Natural killer cell treated with Interleukin-12 subunit alpha and Interleukin-12 subunit beta and Interleukin-15 and Interleukin-18, amount 100 ng/mL, for 72 hours (primary cell): ENCODE measurements around the gene ANK3. TPM values are rescaled to one million over a fixed set of nuclear protein-coding genes. Genes with fewer than 3 reads are reported as not detected.

Experiments
- ATAC-seq, 2 donors: fragments of 150-1000 bp; cut with Tn5 transposase in 1 of 2; sonication (Bioruptor Pico), chemical (Tn5 transposase) in 1 of 2; 2 replicates each; pipeline ENCODE4 v1.10.0; 2021
- DNase-seq: peaks from one replicate; pipeline ENCODE4 v3.0.0; 2022; ENCODE audit warnings: low spot score
- H3K27ac Mint-ChIP-seq, 2 donors: 1 replicate in 1 of 2; 2 replicates in 1 of 2; pipeline ENCODE4 v1.8.0; 2022; ENCODE audit warnings: mixed read lengths in 2 of 2, mild to moderate bottlenecking in 1 of 2, moderate library complexity in 1 of 2
- H3K27me3 Mint-ChIP-seq, 2 donors: 1 replicate in 1 of 2; 2 replicates in 1 of 2; pipeline ENCODE4 v1.8.0; 2022; ENCODE audit warnings: mixed read lengths in 2 of 2
- H3K36me3 Mint-ChIP-seq: one replicate; pipeline ENCODE4 v1.8.0; 2022; ENCODE audit warnings: mixed read lengths
- H3K4me1 Mint-ChIP-seq, 2 donors: 1 replicate in 1 of 2; 2 replicates in 1 of 2; pipeline ENCODE4 v1.8.0; 2022; ENCODE audit warnings: low read depth in 2 of 2, mixed read lengths in 2 of 2, mild to moderate bottlenecking in 1 of 2
- H3K4me3 Mint-ChIP-seq: one replicate; pipeline ENCODE4 v1.8.0; 2022; ENCODE audit warnings: mixed read lengths
- H3K9me3 Mint-ChIP-seq: 2 replicates; pipeline ENCODE4 v1.8.0; 2022; ENCODE audit warnings: mixed read lengths
- total RNA-seq, 2 donors: library from RNA; stranded (reverse); gene quantifications; one replicate each; pipeline ENCODE4 v1.2.3, GENCODE V29; 2022

Gene ANK3
- total RNA-seq, 2 donors from 2014 or later = 22.0 to 92.7 TPM

- Mint-ChIP-seq H3K27ac (no peak overlapping the region), H3K27me3 (no peaks in the 10 kb centered on the region), H3K4me3 (no peak overlapping the region), H3K9me3 (peaks cover 2% of the 10 kb centered on the region), H3K36me3 (no peaks in the 10 kb centered on the region), H3K4me1 (no peaks in the 10 kb centered on the region)
- DNase-seq (no peak), ATAC-seq (no peak)
These were observed 8.9 kb downstream of the ANK3 start for GRCh38 chr10:60380781-60381180.

DNA sequence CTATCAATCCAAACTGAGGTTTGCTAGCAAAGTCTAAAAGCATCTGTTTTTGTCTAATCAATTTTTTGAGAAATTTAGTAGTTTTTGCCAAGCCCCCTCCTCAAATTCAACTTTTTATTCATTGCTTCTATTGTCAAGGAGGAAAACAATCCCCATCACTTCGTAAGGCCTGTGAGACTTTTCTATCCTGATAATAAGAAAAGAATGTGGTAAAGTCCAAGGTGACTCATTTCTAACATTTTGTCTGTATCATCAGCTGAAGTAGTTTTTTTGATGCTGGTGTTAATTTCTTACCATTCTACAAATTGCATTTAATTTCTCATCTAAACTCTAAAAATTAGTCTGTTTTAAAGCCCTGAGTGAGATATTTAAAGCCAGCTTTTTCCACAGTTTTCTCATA lies 11.7 kb downstream of the ANK3 start:
- Mint-ChIP-seq H3K9me3 (no peaks in the 10 kb centered on the region), H3K36me3 (peaks cover 5% of the 10 kb centered on the region)
- no peak for ATAC-seq

DNA sequence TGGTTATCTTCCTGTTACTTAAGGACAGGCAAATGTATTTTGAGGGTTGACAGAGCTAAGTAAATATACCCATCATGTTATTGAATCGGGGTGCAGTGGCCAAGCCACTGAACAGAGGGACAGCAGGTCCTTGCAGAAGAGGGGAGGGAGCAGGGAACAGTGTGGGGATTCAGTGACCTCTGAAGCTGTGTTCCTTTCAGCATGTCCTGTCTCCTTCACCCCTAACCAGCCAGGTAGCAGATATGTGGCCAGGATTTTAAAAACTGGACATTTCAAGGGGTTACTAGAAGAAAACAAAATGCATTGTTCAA lies 12.7 kb downstream of the ANK3 start:
- ATAC-seq = no peak
- DNase-seq = no peak
- Mint-ChIP-seq H3K9me3 (no peaks in the 10 kb centered on the region), H3K36me3 (peaks cover 5% of the 10 kb centered on the region), H3K27me3 (no peaks in the 10 kb centered on the region), H3K4me1 (no peaks in the 10 kb centered on the region), H3K27ac (no peak overlapping the region), H3K4me3 (no peak overlapping the region)

More for the DNA sequence above, 11.7 kb downstream of the ANK3 start:
- Mint-ChIP-seq H3K4me1 (no peaks in the 10 kb centered on the region), H3K27ac (no peak overlapping the region), H3K27me3 (no peaks in the 10 kb centered on the region), H3K4me3 (no peak overlapping the region)
- no peak for DNase-seq

- Mint-ChIP-seq H3K4me3 (no peak overlapping the region), H3K27me3 (no peaks in the 10 kb centered on the region), H3K36me3 (peaks cover 5% of the 10 kb centered on the region), H3K9me3 (no peaks in the 10 kb centered on the region), H3K27ac (no peak overlapping the region), H3K4me1 (no peaks in the 10 kb centered on the region)
- ATAC-seq (no peak), DNase-seq (no peak)
These were observed 13.2 kb downstream of the ANK3 start for GRCh38 chr10:60376221-60377041.

DNA sequence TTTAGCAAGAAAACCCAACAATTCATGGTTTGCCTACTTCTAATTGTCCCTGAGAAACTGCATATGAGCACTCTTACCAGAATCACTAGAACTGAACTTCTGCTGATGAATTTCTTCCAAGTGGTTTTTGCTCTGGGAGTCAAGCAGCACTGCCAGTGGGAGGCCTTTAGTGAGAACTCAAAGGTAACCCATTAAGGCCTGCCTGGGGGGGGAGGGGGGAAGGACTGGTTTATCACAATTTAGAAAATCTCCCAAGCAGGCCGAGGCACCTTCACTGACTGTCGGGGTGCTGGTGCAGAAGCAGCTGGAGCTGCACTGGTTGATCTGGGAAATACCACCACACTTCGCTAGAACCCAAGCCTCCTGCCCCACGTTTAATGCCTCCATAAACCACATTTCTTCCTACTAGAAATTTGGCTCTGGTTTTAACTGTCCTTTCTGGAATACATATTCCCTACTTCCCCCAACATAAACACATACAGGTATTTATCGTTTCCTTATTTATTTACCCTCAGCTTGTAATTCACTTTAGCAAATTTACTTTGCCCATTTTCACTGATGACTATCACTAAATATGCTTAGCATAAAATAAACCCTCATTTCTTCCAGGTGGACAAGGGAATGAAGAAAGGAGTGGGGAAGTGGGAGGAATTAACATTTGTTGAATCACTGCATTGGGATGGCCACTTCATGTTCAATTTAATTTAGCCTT lies 14.2 kb downstream of the ANK3 start:
- H3K9me3 Mint-ChIP-seq = peaks cover 2% of the 10 kb centered on the region
- H3K27ac Mint-ChIP-seq = no peak overlapping the region
- DNase-seq (no peak), ATAC-seq (no peak)
- H3K4me1 Mint-ChIP-seq = no peaks in the 10 kb centered on the region
- peaks cover 5% of the 10 kb centered on the region for H3K36me3 Mint-ChIP-seq
- no peak overlapping the region for H3K4me3 Mint-ChIP-seq
- no peaks in the 10 kb centered on the region for H3K27me3 Mint-ChIP-seq

- DNase-seq (no peak), ATAC-seq (no peak)
- Mint-ChIP-seq H3K4me3 (no peak overlapping the region), H3K27me3 (no peaks in the 10 kb centered on the region), H3K27ac (no peak overlapping the region), H3K4me1 (no peaks in the 10 kb centered on the region), H3K9me3 (peaks cover 2% of the 10 kb centered on the region), H3K36me3 (peaks cover 5% of the 10 kb centered on the region)
These were observed 14.8 kb downstream of the ANK3 start for GRCh38 chr10:60374836-60375235.

DNA sequence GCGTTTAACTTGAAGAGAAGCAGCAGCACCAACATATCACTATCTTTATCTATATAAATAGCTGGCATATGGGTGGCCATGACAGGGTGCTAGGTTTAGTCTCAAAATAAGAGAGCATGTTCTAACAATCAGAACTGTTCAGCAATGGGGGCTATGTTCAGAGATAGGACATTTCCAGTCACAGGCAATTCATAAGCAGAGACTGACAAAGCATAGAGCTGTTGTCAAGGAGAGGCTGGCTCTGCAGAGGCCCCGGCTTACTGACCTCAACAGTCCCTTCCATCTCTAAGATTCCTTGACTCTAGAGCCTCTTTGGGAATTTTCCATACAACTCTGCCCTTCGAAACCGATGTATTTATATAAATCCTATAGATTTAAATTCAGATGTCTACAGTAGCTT lies 17.2 kb downstream of the ANK3 start:
- Mint-ChIP-seq H3K4me1 (no peaks in the 10 kb centered on the region), H3K36me3 (peaks cover 5% of the 10 kb centered on the region), H3K4me3 (no peak overlapping the region), H3K27ac (no peak overlapping the region), H3K9me3 (peaks cover 2% of the 10 kb centered on the region), H3K27me3 (no peaks in the 10 kb centered on the region)
- ATAC-seq (no peak), DNase-seq (no peak)

DNA sequence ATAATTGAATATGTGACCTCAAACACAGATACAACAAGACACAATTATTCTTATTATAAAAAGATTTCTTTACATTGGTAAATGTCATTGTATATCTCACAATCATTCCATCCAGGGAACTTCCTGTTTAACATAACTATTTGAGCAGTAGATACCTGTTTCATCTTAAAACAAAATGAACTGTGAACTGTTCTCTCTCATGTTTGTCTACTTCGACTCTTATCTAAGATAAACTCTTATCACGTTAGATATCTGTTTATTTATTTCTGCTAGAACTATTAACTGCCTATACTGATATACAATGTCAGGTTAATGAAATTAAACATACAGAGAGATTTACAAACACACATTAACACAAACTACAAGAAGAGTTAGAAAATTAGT lies 20.1 kb downstream of the ANK3 start:
- DNase-seq (no peak), ATAC-seq (no peak)
- peaks cover 2% of the 10 kb centered on the region for H3K9me3 Mint-ChIP-seq
- H3K27me3 Mint-ChIP-seq = no peaks in the 10 kb centered on the region
- peaks cover 4% of the 10 kb centered on the region for H3K36me3 Mint-ChIP-seq
- no peaks in the 10 kb centered on the region for H3K4me1 Mint-ChIP-seq
- no peak overlapping the region for H3K27ac Mint-ChIP-seq
- H3K4me3 Mint-ChIP-seq = no peak overlapping the region

DNA sequence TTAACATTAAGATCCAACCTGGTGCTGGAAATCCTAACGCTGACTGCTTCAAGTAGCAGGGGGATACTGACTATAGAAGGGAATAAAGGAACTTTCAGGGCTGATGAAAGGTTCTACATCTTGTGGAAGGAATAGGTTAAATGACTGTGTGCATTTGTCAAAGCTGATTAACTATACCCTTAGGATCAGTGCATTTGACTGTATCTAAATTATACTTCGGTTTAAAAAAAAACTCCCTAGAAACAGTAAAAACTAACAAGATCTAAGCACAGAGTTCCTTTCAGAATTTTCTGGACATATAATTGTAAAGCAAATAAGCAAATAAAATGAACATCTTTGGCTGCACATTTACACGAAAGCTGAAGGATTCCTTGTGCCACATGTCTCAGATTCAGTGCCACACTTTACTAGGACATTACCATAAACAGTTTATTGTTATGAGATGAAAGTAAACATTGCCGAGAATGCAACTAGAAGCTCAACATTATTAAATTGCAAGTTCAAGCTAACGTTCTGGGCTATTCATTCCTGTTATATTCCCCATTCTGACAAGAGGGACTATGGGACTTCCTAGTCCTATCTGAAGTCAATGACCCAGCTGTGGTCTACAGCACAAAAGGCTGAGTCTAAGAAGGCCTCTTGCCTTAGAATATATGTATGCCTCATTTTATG lies 20.7 kb downstream of the ANK3 start:
- no peak overlapping the region for H3K27ac Mint-ChIP-seq
- DNase-seq (no peak), ATAC-seq (no peak)
- H3K4me1 Mint-ChIP-seq = no peaks in the 10 kb centered on the region
- H3K9me3 Mint-ChIP-seq = peaks cover 2% of the 10 kb centered on the region
- no peaks in the 10 kb centered on the region for H3K27me3 Mint-ChIP-seq
- no peak overlapping the region for H3K4me3 Mint-ChIP-seq
- no peaks in the 10 kb centered on the region for H3K36me3 Mint-ChIP-seq

DNA sequence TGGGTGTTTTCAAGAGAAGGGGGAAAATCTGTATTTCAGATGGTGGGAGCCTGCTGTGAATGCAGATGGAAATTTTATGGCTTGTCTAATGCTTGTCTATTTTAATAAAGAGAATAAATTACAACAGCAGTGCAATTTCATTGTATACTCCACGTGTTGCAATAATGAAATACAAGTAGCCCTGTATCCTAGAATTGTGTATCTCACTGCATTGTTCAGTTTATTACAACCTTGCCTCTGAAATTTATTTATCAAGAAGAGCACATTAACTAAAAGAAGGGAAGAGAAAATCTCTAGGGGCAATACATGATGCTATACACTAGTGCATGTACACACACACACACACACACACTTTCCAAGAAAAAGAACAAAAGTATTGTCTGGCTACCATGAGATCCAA lies 21.8 kb downstream of the ANK3 start:
- Mint-ChIP-seq H3K27me3 (no peaks in the 10 kb centered on the region), H3K36me3 (no peaks in the 10 kb centered on the region), H3K4me1 (no peaks in the 10 kb centered on the region), H3K4me3 (no peak overlapping the region), H3K27ac (no peak overlapping the region), H3K9me3 (peaks cover 2% of the 10 kb centered on the region)
- ATAC-seq (no peak), DNase-seq (no peak)

DNA sequence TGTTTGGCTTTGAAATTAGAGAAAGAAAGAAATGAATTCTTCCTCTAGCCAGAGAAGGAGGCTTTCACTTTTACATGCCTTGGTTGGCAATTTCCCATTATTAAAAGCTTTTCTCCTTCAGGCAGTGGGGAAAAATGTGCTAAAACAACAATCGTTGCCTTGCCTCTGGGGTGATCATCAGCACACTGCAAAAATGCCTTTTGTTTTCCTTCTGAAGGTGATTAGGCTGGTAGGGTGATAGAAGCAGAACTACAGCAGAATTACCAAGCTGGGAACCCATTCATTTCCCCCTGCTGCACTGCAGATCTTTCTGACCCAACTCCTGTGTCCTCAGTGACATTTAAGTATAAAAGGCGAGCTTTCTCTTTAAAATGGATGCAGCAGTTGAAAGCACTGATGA lies 22.2 kb downstream of the ANK3 start:
- peaks cover 2% of the 10 kb centered on the region for H3K9me3 Mint-ChIP-seq
- no peaks in the 10 kb centered on the region for H3K27me3 Mint-ChIP-seq
- H3K4me3 Mint-ChIP-seq = no peak overlapping the region
- no peak for ATAC-seq
- no peaks in the 10 kb centered on the region for H3K36me3 Mint-ChIP-seq
- H3K4me1 Mint-ChIP-seq = no peaks in the 10 kb centered on the region
- no peak overlapping the region for H3K27ac Mint-ChIP-seq
- DNase-seq = no peak

DNA sequence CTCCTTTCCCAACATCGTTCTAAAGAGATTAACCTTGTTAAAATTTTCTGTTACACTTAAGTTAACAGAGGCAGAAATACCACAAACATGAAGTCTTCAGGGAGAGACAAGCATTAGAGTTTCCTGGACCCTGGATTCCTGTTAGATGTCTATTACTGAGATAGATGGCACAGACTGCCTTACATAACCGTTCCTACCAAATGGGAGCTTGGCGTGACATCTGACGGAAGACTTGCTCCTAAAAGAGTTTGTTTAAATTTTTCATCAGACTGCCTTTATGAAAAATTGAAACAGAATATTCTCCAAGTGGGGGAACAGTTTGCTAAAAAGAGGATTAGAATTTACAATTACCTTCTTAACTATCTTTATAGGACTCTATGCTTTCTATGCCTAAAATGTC lies 22.7 kb downstream of the ANK3 start:
- peaks cover 2% of the 10 kb centered on the region for H3K9me3 Mint-ChIP-seq
- H3K27ac Mint-ChIP-seq = no peak overlapping the region
- ATAC-seq (no peak), DNase-seq (no peak)
- no peak overlapping the region for H3K4me3 Mint-ChIP-seq
- no peaks in the 10 kb centered on the region for H3K36me3 Mint-ChIP-seq
- H3K27me3 Mint-ChIP-seq = no peaks in the 10 kb centered on the region
- H3K4me1 Mint-ChIP-seq = no peaks in the 10 kb centered on the region

- Mint-ChIP-seq H3K4me1 (no peaks in the 10 kb centered on the region), H3K27me3 (no peaks in the 10 kb centered on the region), H3K9me3 (no peaks in the 10 kb centered on the region), H3K4me3 (no peak overlapping the region), H3K36me3 (no peaks in the 10 kb centered on the region), H3K27ac (no peak overlapping the region)
- no peak for DNase-seq
- no peak for ATAC-seq
These were observed 26.5 kb downstream of the ANK3 start for GRCh38 chr10:60363187-60363586.

- Mint-ChIP-seq H3K36me3 (no peaks in the 10 kb centered on the region), H3K4me1 (no peaks in the 10 kb centered on the region), H3K4me3 (no peak overlapping the region), H3K9me3 (no peaks in the 10 kb centered on the region), H3K27me3 (no peaks in the 10 kb centered on the region), H3K27ac (no peak overlapping the region)
- ATAC-seq (no peak), DNase-seq (no peak)
These were observed 27.2 kb downstream of the ANK3 start for GRCh38 chr10:60362461-60362860.
